HG03558 (cell line): Measurements from ENCODE around the gene HGFAC.

Source experiments
- ATAC-seq: cut with Tn5 transposase; IDR thresholded peaks from one replicate; pipeline ENCODE4 v1.9.1; 2021; ENCODE audit warnings: moderate number of reproducible peaks; ENCODE audit not compliant: unreplicated experiment; ENCODE audit errors: extremely low read depth

HGFAC gene

DNA sequence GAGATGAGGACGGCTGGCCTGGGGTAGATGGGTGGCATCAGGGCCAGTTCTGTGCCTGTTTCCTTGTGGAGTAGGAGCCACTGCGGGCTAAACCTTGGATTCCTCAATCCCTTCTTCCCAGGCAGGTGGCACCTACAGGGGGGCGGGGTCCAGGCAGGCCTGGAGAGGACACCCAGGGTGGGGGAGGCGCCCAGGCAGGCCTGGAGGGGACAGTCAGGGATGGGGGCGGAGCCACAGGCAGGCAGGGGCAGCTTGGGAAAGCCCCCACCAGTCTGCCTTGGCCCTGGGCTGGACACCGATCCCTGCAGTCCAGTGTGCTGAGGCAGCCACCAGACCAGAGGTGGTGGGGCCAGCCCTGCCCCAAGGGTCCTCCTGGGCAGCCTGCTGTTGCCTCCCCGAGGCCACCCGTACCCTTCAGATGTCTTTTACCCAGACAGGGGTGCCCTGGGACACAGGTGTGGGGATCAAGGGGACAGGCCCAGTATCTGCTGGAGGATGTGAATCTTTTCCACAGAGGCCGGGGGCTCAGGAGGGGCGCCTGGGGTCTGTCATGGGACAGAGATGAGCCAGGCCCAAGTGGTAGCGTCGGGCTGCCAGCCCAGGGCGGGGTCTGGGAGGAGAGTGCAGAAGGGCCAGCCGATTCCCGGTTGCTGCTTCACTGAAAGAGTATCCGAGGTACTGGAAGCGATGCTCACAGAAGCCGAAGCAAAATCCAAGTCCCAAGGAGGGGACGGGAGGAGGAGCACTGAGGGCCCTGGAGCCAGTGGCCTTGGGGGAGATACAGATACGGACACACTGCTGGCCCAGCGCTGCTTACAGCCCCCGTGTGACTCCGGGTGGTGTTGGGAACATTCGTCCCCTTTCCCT is 56.0 kb downstream of the HGFAC start:
- ATAC-seq: no peak

DNA sequence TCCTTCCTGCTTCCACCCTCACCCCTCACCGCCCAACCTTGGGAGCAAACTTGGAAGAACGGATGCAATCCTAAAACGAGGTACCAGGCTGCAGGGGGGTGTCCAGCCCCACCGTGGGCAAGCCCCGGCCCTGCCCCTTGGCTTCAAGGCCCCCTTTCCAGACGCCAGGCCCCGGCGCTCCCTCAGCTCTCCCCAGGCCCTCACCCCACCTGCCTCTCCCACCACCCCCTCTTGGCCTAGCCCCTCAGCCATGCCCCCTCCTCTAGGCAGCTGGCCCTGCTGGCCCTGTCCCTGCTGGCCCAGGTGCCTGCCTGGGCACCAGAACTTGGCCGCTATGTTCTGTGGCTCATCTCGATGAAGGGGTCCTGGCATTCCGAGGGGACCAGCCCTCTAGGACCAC is 56.6 kb downstream of the HGFAC start:
- no peak for ATAC-seq
